H1 (cell line): Measurements from ENCODE around the gene CPZ. TPM values are rescaled to one million over a fixed set of nuclear protein-coding genes. Genes with fewer than 3 reads are reported as not detected.

Experiments
- CHD7 ChIP-seq: fragments of 300-600 bp; sonication (generic); IDR thresholded peaks from 2 replicates; pipeline ENCODE4 v1.7.1; 2012; ENCODE audit warnings: low read length, moderate library complexity, mild to moderate bottlenecking, inconsistent platforms; ENCODE audit not compliant: insufficient replicate concordance
- E2F6 ChIP-seq: IDR thresholded peaks from 2 replicates; pipeline ENCODE4 v1.6.1; 2012; ENCODE audit warnings: inconsistent platforms
- polyA plus RNA-seq, 7 experiments: library from polyadenylated mRNA; depleted of rRNA in 3 of 7; stranded (reverse) in 5 of 7; unstranded in 2 of 7; fragments of >200 nt in 5 of 7; fragments of 200-250 nt in 2 of 7; gene quantifications; 1 replicate in 5 of 7; 2 replicates in 1 of 7; 4 replicates in 1 of 7; pipeline versions ENCODE4 v1.2.1 to v1.2.3, GENCODE V29; 2011 to 2013; ENCODE audit warnings: missing spikeins in 2 of 7, mixed read lengths in 2 of 7
- total RNA-seq: library from RNA; stranded (reverse); fragmentation: NEBNext Ultra II Directional; extraction: Animal tissue kit (Norgen Biotek cat#: 25700); gene quantifications from 2 replicates; pipeline ENCODE4 v1.2.1, GENCODE V29; 2021

CPZ gene
- total and polyA plus RNA-seq, 2 of the 8 experiments (the other 6 are each of a cell fraction or from before 2014, with no cell fraction given) = 28.8 to 40.7 TPM

DNA sequence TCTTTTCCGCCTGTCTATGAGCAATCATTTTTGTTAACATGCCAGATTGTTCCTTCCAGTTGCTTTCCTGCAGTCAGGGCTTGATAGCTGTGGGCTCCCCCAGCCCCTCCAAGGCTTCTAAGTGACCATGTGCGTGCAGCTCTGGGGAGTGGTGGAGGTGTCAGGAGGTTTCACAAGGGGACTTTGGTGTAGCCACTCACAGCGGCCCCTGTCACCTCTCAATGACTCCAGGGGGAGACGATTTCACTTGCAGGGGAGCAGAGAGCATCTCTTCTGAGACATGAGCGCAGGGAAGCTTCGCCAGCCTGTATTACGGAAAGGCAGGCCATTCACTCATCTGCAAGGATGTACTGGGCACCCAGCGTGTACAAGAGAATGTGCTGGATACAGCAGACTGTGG lies 15.5 kb upstream of the CPZ start (continued):
- no peak for TF ChIP-seq CHD7
- TF ChIP-seq E2F6 = no peak
